Medulla oblongata (tissue), 1 donor: ENCODE results near the gene LYL1.

Experiments used
- DNase-seq: peaks from one replicate; pipeline ENCODE4 v3.0.0-alpha.2; 2015; ENCODE audit errors: extremely low spot score

The LYL1 gene

DNA sequence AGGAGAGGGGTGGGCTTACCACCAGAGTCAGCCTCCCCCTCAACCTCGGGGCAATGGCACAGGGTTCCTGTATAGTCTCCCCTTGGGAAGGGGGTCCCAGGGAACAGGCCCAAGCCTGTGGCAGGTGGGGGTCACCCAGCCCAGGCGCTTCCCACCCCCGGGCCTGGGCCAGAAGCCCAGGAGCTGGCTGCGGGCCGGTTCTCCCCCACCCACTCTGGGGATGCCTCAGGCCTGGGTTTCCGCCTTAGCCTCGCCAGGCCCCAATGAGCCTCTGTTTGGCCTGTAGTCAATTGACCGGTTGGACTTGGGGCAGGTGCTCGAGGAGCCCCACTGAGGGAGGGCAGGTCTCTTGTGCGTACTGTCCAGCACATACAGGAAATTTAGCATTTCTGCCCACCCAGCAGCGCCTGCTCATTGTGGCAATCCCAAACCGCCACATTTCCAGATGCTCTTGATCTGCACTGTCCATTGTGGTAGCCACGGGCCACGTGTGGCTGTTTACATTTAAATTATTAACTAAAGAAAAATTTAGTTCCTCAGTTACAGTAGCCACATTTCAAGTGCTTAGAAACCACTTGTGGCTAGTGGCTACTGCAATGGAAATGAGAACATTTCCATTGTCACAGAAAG lies 9.9 kb downstream of the LYL1 start:
- DNase-seq = peak; percentile 23

- DNase-seq = no peak
These were observed 10.5 kb downstream of the LYL1 start for GRCh38 chr19:13092158-13092543.

GRCh38 chr19:13091400-13092157 lies 11.1 kb downstream of the LYL1 start:
- peak; percentile 89 for DNase-seq

DNA sequence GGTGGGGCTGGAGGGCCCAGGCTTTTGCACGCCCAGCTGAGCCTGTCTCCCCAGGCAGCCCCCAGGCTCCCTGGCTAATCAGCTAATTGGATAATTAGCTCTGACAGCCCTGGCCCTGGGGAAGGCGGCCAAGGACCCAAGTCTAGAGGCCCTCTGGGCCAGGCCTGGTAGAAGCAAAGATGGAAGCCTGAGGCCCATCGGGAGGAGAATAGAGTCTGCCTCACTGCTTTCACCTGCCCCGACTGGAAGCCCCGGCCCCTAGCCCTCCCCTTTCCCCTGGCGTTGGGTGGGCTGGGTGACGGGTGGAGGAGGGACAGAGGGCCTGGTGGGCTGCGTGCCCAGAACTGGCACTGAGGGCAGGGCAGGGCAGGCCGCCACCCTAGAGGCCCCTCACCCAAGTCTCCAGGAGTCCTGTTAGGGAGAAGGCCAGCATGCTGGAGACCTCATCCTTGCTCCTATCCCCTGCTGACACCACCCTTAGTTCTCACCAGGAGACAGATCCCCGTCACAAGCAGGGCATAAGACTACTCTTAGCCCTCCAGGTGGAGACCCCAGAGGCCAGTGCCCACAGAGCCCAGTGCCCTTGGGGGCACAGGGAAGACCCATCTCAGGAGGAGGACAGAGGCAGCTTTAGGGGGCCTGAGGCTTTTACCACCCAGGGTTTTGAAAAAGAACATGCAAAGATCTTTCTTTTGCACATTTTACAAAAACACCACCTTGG lies 12.0 kb downstream of the LYL1 start:
- peak; percentile 9 for DNase-seq

DNA sequence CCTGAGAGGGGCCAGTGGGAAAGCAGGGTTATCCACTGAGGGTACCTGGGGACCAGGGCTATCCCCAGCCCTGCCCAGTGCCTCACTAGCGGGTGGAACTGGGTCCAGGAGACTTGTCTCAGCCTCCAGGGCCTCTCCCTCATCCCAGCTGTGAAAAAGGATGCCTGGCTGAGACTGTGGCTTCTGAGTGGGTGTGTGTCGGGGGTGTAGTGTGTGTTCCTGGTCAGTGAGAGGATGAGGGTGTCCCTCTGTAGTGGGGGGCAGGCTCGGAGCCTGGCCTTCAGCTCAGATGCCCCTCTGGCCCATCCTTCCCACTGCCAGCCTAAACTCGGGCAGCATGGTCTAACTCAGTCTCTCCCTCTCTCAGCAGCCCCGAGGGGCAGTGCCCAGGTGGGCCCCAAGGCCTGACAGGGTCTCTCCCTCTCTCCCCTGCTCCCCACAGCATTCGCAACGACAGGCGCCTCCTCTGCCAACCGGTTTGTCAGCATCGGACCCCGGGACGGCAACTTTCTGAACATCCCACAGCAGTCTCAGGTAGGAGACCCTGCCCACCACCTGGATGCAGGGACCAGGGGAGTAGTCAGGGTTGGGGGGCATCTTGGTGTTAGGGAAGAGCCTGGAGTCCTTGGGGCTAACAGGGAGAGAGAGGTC lies 12.7 kb downstream of the LYL1 start:
- no peak for DNase-seq

DNA sequence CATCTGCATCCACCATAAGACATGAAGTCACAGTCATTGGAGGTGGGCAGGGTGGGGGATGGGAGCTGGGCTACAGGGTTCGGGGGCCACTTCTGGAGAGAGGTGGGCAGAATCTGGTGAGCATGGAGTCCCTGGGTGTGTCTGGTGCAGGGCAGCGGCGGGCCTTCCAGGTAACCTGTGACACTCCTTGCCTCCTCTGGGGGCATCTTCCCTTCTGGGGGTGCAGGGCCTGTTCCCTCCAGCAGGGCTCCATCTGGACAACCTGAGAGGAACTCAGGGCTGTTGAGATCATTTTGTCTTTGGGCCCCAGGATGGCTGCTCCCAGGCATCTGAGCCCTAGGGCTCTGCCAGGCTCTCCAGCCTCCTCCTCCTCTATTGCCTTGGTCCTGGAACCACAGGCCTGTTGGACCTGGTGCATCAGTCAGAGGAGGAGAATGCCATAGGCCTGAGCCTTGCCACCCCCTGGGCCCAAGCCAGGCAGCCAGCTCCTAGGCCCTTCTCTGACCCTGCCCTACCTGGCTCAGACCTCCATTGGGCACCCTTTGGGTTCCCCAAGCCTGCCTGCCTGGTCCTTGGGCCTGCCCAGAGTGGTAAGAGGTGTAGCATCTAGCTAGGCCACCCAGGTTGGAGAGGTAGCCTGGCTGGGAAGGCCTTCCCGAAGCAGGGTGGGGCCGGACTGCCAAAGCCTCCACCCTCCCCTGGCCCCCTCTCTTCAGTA lies 13.4 kb downstream of the LYL1 start:
- DNase-seq = no peak

- no peak for DNase-seq
These were observed 14.7 kb downstream of the LYL1 start for GRCh38 chr19:13087795-13088537.

GRCh38 chr19:13087295-13087694 lies 15.4 kb downstream of the LYL1 start:
- no peak for DNase-seq

- DNase-seq = no peak
These were observed 16.3 kb downstream of the LYL1 start for GRCh38 chr19:13086341-13086740.

DNA sequence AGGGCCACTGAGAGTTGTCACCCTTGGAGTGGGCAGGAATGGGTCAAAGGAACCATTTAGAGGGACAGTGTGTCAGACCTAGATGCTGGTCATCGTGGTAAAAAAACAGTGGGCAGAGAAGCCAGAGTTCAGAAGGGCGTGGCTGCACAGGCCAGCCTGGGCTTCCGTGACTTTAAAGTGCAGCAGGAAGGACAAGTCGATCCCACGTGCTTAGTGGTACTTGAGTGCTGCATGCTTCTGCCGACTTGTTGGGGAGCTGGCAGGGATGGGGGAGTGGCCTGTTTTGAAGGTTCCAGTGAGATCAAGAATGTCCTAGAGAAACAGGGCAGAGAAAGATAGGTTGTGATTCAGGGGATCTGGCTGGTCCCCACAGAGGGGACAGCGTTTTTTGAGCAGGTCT lies 17.0 kb downstream of the LYL1 start:
- no peak for DNase-seq

- DNase-seq = no peak
These were observed 19.0 kb downstream of the LYL1 start for GRCh38 chr19:13083627-13084026.

GRCh38 chr19:13083008-13083404 lies 19.7 kb downstream of the LYL1 start:
- DNase-seq = no peak

GRCh38 chr19:13082192-13083007 lies 20.3 kb downstream of the LYL1 start:
- DNase-seq = peak; percentile 73

GRCh38 chr19:13079542-13079986 lies 23.1 kb downstream of the LYL1 start:
- no peak for DNase-seq

GRCh38 chr19:13078897-13079541 lies 23.6 kb downstream of the LYL1 start:
- DNase-seq = no peak

DNA sequence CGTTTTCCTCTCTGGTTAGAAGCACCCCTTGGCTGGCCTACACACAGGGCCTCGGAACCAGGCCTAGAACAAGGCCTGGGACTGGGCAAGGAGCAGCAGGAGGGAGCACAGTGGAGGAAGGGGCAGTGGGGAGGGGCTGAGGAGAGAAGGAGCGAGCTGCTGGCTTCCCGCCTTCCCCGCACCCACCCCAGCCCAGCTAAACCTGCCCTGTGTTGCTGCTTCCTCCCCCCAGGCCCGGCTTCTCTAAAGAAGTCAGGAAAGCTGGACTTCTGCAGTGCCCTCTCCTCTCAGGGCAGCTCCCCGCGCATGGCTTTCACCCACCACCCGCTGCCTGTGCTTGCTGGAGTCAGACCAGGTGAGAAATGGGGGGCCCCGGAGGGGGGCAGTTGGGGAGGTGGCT lies 24.3 kb downstream of the LYL1 start:
- DNase-seq = no peak

GRCh38 chr19:13077240-13077639 lies 25.4 kb downstream of the LYL1 start:
- DNase-seq = no peak

DNA sequence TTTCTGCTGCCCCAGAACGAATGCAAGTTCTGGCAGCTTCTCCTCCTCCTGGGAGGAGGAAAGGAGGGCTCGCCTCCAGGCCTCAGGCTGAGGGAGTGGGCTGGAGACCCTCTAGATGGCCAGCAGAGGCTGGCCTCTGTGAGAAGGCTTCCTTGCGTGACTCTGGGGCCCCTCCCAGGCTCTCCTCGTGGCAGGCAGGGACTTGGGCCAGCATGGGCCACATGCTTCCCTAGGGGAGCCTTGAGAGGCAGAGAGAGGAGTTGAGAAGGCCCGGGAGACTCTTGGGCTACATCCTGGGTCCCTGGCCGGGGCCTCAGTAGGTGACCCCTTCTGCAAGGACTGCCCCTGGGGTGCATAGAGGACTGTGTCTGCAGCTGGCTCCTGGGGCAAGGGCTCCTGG lies 25.9 kb downstream of the LYL1 start:
- peak; percentile 82 for DNase-seq

GRCh38 chr19:13076320-13076719 lies 26.3 kb downstream of the LYL1 start:
- no peak for DNase-seq

DNA sequence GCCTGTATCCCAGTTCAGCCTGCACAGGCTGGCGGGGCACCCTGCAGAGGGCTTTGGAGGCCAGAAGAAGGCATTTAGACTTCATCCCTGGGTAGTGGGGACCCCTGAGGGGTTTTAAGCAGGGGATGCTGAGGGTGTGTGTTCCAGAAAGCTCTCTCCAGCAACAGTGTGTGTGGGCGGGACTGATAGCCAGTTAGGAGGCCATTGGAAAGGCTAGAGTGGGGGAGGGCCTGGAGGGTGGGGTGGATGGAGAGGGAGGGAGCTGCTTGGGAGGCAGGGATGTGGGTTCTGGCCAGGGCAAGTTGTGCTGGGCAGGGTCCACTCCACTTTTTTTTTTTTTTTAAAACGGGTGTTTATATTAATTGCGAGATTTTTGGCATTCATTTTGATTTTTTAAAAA lies 28.3 kb downstream of the LYL1 start:
- no peak for DNase-seq
